GM06990 (cell line): ENCODE results near the gene TNS3.
"Not testable (repeated sequence)": the region's sequence is repeated elsewhere in the genome, so short reads cannot be mapped to it uniquely, and the experiment has no call there.

Source experiments
- DNase-seq: peaks from one replicate; pipeline ENCODE4 v3.0.0-alpha.2; 2011; ENCODE audit not compliant: insufficient read length; ENCODE audit errors: extremely low read depth
- H3K27me3 ChIP-seq: replicated peaks from 2 replicates; pipeline ENCODE4 v1.6.0; 2011; ENCODE audit warnings: low read length; ENCODE audit not compliant: control insufficient read depth, insufficient read depth
- H3K36me3 ChIP-seq: 2 replicates; pipeline ENCODE4 v1.5.1; 2011; ENCODE audit warnings: low read length; ENCODE audit not compliant: control insufficient read depth, insufficient read depth
- H3K4me3 ChIP-seq: replicated peaks from 2 replicates; pipeline ENCODE4 v1.5.1; 2011; ENCODE audit warnings: low read depth, mild to moderate bottlenecking, control low read depth, low read length
- CTCF ChIP-seq: IDR thresholded peaks from 2 replicates; pipeline ENCODE4 v1.5.1; 2011; ENCODE audit warnings: low read length, control low read depth, mild to moderate bottlenecking, inconsistent platforms; ENCODE audit not compliant: insufficient read depth, poor library complexity, severe bottlenecking

TNS3 gene

GRCh38 chr7:47542051-47542450, 39.9 kb downstream of the TNS3 start:
- Histone ChIP-seq H3K36me3 (no peaks in the 10 kb centered on the region), H3K4me3 (no peak overlapping the region), H3K27me3 (peaks cover 5% of the 10 kb centered on the region; the same call in 1 of the 2 replicates)
- no peak for DNase-seq
- TF ChIP-seq CTCF = no peak

GRCh38 chr7:47541485-47541884, 40.4 kb downstream of the TNS3 start:
- H3K4me3 ChIP-seq, DNase-seq, H3K27me3 ChIP-seq, H3K36me3 ChIP-seq: not testable (repeated sequence)

- no peak overlapping the region for H3K4me3 ChIP-seq
Observed at GRCh38 chr7:47540387-47541350, 41.2 kb downstream of the TNS3 start.

GRCh38 chr7:47540053-47540386, 41.9 kb downstream of the TNS3 start:
- H3K36me3 ChIP-seq = no peaks in the 10 kb centered on the region
- no peak overlapping the region for H3K4me3 ChIP-seq
- TF ChIP-seq CTCF = no peak
- DNase-seq = no peak
- peaks cover 4% of the 10 kb centered on the region; the same call in 1 of the 2 replicates for H3K27me3 ChIP-seq

More at GRCh38 chr7:47540387-47541350, 41.2 kb downstream of the TNS3 start:
- TF ChIP-seq CTCF = no peak
- DNase-seq = no peak
- Histone ChIP-seq H3K36me3 (no peaks in the 10 kb centered on the region), H3K27me3 (peaks cover 4% of the 10 kb centered on the region; the same call in 1 of the 2 replicates)

- no peak for DNase-seq
- H3K4me3 ChIP-seq = no peak overlapping the region
- no peaks in the 10 kb centered on the region for H3K36me3 ChIP-seq
- H3K27me3 ChIP-seq = peaks cover 3% of the 10 kb centered on the region; the same call in 1 of the 2 replicates
- TF ChIP-seq CTCF = no peak
Observed at GRCh38 chr7:47539398-47540052, 42.4 kb downstream of the TNS3 start.

- DNase-seq = no peak
- peaks cover 2% of the 10 kb centered on the region; the same call in 1 of the 2 replicates for H3K27me3 ChIP-seq
- TF ChIP-seq CTCF = no peak
Observed at GRCh38 chr7:47538846-47539311, 43.0 kb downstream of the TNS3 start.

More at GRCh38 chr7:47538846-47539311, 43.0 kb downstream of the TNS3 start:
- H3K36me3 ChIP-seq = no peaks in the 10 kb centered on the region
- H3K4me3 ChIP-seq = no peak overlapping the region
